Measurements from ENCODE around the gene ECD.

DNA sequence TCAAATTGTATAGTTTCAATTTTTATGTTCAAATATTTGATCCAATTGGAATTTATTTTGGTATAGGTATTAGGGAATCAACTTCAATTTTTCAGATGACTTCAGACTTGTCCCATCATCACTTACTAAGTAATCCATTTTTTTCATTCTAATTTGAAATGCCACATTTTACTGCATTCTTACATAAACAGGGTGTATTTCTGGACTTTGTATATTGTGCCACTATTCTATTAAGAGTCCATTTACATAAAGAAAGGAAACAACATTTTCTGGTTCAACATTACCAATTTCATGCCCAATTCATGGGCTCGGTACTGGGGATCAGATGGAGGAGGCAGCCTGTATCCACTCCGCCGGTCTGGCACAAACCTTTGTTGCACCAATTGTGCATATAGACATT lies 15.8 kb downstream of the ECD start:
- TF ChIP-seq, protein P1, sequence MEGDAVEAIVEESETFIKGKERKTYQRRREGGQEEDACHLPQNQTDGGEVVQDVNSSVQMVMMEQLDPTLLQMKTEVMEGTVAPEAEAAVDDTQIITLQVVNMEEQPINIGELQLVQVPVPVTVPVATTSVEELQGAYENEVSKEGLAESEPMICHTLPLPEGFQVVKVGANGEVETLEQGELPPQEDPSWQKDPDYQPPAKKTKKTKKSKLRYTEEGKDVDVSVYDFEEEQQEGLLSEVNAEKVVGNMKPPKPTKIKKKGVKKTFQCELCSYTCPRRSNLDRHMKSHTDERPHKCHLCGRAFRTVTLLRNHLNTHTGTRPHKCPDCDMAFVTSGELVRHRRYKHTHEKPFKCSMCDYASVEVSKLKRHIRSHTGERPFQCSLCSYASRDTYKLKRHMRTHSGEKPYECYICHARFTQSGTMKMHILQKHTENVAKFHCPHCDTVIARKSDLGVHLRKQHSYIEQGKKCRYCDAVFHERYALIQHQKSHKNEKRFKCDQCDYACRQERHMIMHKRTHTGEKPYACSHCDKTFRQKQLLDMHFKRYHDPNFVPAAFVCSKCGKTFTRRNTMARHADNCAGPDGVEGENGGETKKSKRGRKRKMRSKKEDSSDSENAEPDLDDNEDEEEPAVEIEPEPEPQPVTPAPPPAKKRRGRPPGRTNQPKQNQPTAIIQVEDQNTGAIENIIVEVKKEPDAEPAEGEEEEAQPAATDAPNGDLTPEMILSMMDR (IDR thresholded peaks at IDR 0.05): no peak
- TF ChIP-seq EP300 (IDR thresholded peaks at IDR 0.05): no peak
